Upper lobe of right lung (tissue), 1 donor: ENCODE measurements around the gene FOXP1. TPM values are rescaled to one million over a fixed set of nuclear protein-coding genes. Genes with fewer than 3 reads are reported as not detected.

Experiments
- ATAC-seq: fragments of 200-7000 bp; cut with Tn5 transposase; one replicate; pipeline ENCODE4 v1.9.1; 2020; ENCODE audit warnings: mild to moderate bottlenecking, moderate library complexity
- DNase-seq: peaks from one replicate; pipeline ENCODE4 v3.0.0-alpha.2; 2020
- H3K27ac ChIP-seq: fragments of 200-600 bp; one replicate; pipeline ENCODE4 v1.8.0; 2022
- H3K27me3 ChIP-seq: fragments of 200-600 bp; one replicate; pipeline ENCODE4 v1.8.0; 2022; ENCODE audit warnings: mild to moderate bottlenecking
- H3K36me3 ChIP-seq: fragments of 200-600 bp; one replicate; pipeline ENCODE4 v1.8.0; 2022
- H3K4me1 ChIP-seq: fragments of 200-600 bp; one replicate; pipeline ENCODE4 v1.8.0; 2022
- H3K4me3 ChIP-seq: fragments of 200-600 bp; one replicate; pipeline ENCODE4 v1.8.0; 2022; ENCODE audit warnings: mild to moderate bottlenecking
- H3K9me3 ChIP-seq: fragments of 200-600 bp; one replicate; pipeline ENCODE4 v1.8.0; 2022
- CTCF ChIP-seq: fragments of 200-600 bp; IDR thresholded peaks from one replicate; pipeline ENCODE4 v1.8.0; 2022; ENCODE audit warnings: antibody characterized with exemption
- intact Hi-C: fragments of 100-400 bp; cut with DNase I; formaldehyde crosslinking; loops from one replicate; pipeline ENCODE4 v1.11.0; 2022
- microRNA-seq: library from miRNA; unstranded; fragments of <30 nt; microRNA quantifications from one replicate; pipeline ENCODE4 v1.2.0, GENCODE V29; 2020; ENCODE audit warnings: borderline microRNAs expressed
- total RNA-seq: library from RNA; stranded (reverse); fragmentation: NEBNext Ultra II Directional; extraction: Animal tissue kit (Norgen Biotek cat#: 25700); gene quantifications from one replicate; pipeline ENCODE4 v1.2.1, GENCODE V29; 2021
- donor health status: DM: no; HTN: yes; CAD: no; lungs with severe emphysema.

FOXP1 gene
- total RNA-seq, 1 donor from 2014 or later, result 140 TPM

- H3K4me1 ChIP-seq, result no peaks in the 10 kb centered on the region
- intact Hi-C loops, result no loop called here
- H3K9me3 ChIP-seq, result no peaks in the 10 kb centered on the region
- no peak overlapping the region for H3K4me3 ChIP-seq
- DNase-seq (no peak), ATAC-seq (no peak)
- no peaks in the 10 kb centered on the region for H3K27me3 ChIP-seq
- no peaks in the 10 kb centered on the region for H3K36me3 ChIP-seq
- no peak for TF ChIP-seq CTCF
- no peak overlapping the region for H3K27ac ChIP-seq
Observed at GRCh38 chr3:70905491-70905890, 678.0 kb downstream of the FOXP1 start.

Small RNA genes within 50 kb of the gene (microRNA-seq; reads per million reads assigned to microRNA genes)
- gene MIR1284, result 1.3 reads per million

Other genes starting within 250 kb of the FOXP1 start
- gene EIF4E3, start 141.7 kb upstream of the FOXP1 start, total RNA-seq, result 38.4 TPM
- 3.7 TPM for gene GPR27, start 170.1 kb upstream of the FOXP1 start, total RNA-seq
- gene PROK2, start 201.4 kb upstream of the FOXP1 start, total RNA-seq, result 4.1 TPM